Activated CD8-positive, alpha-beta memory T cell treated with anti-CD3 and anti-CD28 coated beads, Interleukin-2, amount 50 U/mL, for 4 hours (primary cell): Measurements from ENCODE around the gene AKT3.

ENCODE experiments used
- DNase-seq: peaks from one replicate; pipeline ENCODE4 v3.0.0-alpha.2; 2020

Gene AKT3

GRCh38 chr1:243454328-243454997, 395.6 kb downstream of the AKT3 start:
- DNase-seq, result no peak

GRCh38 chr1:243452092-243452491, 398.0 kb downstream of the AKT3 start:
- DNase-seq, result no peak

DNA sequence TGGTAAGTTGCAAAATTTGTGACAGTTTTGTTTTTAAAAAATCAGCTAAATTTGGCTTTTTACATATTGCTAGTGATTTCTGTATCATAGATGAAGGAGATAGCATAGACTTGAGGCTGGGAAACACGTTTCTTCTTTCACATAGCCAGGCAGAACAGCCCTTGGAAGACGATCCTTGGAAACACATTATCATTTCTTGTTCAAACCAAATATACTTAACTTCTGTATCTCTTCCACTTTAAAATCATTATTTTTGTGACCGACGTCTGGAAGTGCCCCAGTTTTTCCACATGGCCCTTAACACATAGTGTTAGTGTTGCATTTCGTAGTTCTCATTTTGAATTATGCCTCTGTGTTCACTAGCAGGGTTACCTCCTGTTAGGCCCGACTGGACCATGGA, 400.7 kb downstream of the AKT3 start:
- DNase-seq, result no peak

DNA sequence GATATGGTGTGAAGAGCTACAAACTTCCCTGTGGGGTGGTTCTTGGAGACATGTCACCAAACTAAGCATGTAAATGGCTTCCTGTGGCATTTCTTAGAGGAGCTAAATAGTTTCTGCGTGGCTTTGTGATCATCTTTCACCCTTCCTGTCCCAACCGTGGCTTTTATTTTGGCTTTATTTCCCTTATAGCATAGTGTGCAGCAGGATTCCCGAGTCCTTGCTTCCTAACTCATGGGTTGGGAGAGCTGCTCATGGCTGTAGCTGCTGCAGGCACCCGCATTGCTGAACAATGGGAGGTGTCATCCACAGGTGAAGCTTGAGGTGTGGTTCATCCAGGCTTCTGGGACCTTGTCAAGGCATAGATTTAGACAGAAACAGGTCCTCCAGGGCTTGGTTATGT, 402.2 kb downstream of the AKT3 start:
- DNase-seq, result no peak

- DNase-seq, result no peak
These were observed 402.7 kb downstream of the AKT3 start for GRCh38 chr1:243447347-243447746.

DNA sequence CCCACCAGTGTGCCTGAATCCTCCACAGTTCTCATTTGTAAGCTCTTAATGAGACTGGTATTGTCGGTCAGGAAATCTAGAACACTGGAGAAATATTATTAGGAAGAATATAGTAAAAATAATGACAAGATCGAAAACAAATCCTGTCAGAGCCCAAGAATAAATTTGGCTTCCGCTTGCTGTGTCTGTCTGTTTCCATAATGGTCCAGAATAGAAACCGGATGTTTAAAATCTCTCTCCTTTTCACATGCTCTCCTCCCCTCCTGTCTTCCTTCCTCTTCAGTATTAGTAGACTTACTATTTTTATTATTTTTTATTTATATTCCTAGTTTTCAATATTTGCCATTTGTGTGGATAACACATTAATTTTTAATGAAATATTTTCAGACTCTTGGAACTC, 406.5 kb downstream of the AKT3 start:
- DNase-seq, result no peak

- no peak for DNase-seq
These were observed 408.4 kb downstream of the AKT3 start for GRCh38 chr1:243441601-243442000.

DNA sequence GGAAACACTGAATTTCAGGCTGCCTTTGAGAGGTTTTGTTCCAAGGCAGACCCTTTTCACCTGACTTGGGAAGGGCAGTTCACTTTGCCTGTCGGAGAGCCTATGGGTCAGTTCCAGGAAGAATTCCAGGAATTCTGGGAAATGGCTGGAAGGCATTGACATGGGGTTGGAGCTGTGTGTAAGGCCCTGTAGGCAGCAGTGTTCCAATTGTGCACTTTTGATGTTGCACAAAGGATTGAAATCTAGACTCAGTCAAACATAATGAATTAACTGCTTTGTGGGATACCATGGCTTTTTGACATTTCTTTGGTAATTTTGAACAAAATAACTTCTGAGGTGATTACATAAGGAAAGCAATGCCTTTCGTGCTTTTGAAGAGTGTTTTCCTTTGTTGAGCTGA, 409.6 kb downstream of the AKT3 start:
- no peak for DNase-seq

DNA sequence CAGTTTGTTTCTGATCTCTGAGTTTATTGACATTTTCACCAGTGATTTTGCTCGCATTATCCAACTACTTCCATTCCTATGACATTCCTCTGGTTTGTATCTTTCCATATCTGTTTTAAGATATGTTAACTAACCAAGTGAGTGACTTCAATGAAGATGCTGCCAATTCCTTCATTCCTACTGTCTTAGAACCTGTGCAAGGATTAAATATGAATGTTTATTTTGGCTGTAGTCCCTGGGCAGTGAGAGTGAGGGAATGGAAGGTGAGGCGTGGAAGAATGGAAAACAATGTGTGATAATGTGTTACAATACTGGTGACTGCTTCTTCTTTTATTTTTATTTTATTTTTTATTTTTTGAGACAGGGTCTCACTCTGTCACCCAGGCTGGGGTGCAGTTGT, 411.2 kb downstream of the AKT3 start:
- DNase-seq, result no peak
